NCI-H345 treated with DMSO at 0.1 percent for 48 hours (cell line): ENCODE measurements around the gene NOCT.
A peak's percentile ranks its signal among the peaks of the same experiment; 100 is the strongest.
"Not testable (repeated sequence)": the region's sequence is repeated elsewhere in the genome, so short reads cannot be mapped to it uniquely, and the experiment has no call there.

Source experiments
- DNase-seq: peaks from one replicate; lab custom pipeline; 2025; ENCODE audit not compliant: unreplicated experiment; lab: John Stamatoyannopoulos, UW

NOCT gene

GRCh38 chr4:139044291-139044690, 28.7 kb downstream of the NOCT start:
- no peak for DNase-seq

GRCh38 chr4:139048026-139048425, 32.4 kb downstream of the NOCT start:
- DNase-seq: no peak

DNA sequence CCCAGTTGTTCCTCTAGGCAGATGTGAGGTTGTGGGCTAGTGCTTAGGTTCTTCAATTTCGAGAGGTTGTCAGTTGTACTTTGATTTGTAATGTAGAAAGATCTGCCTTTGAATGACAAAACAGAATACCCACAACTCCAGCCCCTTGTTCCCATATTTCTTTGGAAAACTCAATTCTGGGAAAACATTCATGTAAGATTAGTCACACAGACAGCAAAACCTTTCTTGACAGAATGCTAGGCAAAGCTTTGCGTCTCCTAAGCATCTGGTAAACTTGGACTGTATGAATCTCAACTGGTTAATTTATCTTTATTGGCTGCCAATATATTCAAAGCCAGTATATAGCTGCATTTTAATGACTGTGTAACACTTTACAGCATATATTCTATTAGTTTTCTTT, 34.9 kb downstream of the NOCT start:
- no peak for DNase-seq

- no peak for DNase-seq
Measured at GRCh38 chr4:139053909-139054308, 38.3 kb downstream of the NOCT start.

DNA sequence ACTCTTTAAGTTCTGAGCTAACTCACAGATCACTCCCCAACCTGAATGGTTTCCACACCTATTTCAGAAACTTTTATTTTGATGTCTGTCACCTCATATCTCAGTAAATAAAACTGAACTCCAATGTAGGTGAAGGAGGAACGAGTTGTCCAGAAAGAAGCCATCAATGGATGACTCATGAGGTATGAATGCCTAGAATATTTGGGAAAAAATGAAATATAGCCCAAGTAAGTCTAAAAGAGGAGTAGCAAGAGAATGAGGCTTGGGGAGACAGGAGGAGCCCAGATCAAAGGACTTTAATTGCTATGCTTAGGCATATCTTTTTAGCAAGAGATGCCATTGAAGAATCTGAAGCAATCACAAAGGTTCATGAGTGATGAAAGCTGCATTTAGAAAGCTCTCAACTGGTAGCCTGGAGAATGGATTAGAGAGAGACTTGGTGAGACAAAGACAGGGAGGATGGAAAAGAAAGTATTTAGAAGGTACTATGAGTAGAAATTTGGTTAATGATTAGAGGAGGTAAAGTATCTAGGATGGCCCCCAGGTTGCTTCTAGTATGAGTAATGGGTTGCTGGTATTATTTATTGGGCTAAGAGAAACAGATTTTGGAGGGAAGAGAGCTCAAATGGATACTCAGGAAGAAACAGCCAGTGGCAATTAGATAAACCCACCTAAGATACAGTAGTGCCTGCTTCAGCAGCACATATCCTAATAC, 39.4 kb downstream of the NOCT start:
- DNase-seq: no peak

- DNase-seq: not testable (repeated sequence)
Measured at GRCh38 chr4:139059026-139059425, 43.4 kb downstream of the NOCT start.

DNA sequence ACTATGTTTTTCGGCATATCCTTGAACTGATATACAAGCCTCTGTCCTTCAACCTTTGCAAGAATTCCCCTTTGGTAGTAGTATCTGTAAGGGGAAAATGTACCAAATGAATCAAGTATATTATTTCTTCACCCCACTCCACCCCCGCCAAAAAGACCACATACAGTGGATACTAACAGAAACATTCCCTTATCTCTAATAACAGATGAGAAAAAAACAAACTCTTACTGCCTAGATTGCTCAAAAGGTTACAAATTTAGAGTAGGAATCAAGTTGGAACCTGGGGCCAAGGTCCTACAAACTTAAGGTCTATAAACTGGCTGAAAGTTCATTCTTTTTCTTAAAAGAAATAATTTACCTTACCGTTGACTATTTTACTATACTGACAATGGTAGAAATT, 45.0 kb downstream of the NOCT start:
- no peak for DNase-seq

- DNase-seq: no peak
Measured at GRCh38 chr4:139076016-139076744, 60.6 kb downstream of the NOCT start.

GRCh38 chr4:139077567-139078355, 62.2 kb downstream of the NOCT start:
- no peak for DNase-seq

DNA sequence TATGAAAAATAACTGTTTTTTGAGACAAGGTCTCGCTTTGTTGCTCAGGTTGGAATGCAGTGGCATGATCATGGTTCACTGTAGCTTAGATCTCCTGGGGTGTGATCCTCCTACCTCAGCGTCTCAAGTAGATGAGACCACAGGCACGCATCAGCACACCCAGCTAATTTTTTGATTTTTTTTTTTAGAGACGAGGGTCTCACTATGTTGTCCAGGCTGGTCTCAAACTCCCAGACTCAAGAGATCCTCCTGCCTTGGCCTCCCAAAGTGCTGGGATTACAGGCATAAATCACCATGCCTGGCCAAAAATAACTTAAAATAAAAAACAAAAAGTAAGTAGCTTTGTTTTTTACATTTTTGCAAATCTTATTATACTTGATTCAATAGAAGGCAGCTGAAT, 63.3 kb downstream of the NOCT start:
- DNase-seq: no peak

- DNase-seq: peak; percentile 89
Measured at GRCh38 chr4:139082750-139083606, 67.4 kb downstream of the NOCT start.

DNA sequence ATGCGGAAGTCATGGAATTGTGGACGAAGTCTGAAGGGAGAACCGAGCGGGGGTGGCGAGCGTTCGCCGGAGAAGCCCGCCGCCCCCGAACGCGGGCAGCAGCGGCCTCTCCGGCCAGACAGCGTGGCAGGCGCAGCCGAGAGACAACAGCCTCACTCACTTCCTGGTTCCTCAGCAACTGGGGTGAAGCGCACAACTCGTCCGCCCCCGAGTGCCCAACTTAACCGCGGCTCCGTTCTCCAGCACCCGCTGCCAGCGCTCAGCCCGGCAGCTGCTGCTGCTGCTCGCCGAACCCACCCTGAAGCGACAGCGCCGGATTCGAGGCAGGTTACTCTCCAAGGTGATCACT, 68.0 kb downstream of the NOCT start:
- DNase-seq: no peak

DNA sequence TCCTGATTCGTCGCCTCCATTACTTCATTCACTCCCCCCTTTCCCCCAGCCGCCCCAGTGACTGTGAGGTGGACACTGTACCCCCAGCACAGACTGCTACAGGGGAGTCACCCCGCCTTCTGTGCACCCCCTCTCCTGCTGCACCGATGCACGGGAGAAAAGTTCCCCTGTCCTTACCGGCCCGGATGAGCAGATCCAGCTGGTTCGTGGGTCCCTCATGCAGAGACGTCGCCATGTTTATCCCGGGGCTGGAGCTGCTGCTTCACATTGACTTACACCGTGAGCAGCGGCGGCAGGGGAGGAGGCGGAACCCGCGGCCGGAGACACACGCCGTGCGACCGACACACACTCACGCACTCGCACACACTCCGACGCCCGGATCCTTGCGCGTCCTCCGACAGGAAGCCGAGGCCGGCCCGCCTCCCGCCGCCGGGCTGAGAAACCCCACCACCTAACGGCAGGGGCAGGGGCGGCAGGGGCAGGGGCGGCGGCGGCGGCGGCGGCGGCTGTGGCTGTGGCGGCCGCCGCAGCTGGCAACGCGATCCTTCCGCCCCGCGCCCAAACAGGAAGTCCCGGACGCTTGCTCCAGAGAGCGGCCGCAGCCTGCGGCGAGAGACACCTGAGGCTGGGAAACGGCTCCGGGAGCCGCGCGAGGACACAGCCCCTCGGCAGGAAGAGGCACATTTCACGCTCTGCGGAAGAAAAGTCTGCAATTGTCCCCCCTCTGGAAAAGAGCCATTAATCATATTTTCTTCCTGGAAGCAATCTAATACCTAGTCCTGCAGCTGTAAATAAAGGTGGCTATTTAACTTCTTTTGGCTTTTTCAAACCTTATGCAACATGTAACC, 68.6 kb downstream of the NOCT start:
- peak; percentile 61 for DNase-seq

- DNase-seq: no peak
Measured at GRCh38 chr4:139084804-139085093, 69.2 kb downstream of the NOCT start.

GRCh38 chr4:139085141-139085540, 69.6 kb downstream of the NOCT start:
- no peak for DNase-seq

- no peak for DNase-seq
Measured at GRCh38 chr4:139092271-139092670, 76.7 kb downstream of the NOCT start.
